Endothelial cell of umbilical vein (primary cell): Measurements from ENCODE around the gene MAPK8. TPM values are rescaled to one million over a fixed set of nuclear protein-coding genes. Genes with fewer than 3 reads are reported as not detected.

Experiments
- BruUV-seq: library from RNA; stranded (reverse); fragments of 400-500 nt; replicated peaks from 2 replicates; lab custom pipeline; 2021; lab: Mats Ljungman, UMichigan
- CTCF ChIA-PET: fragments of 300-600, 350-600 bp; sonication (Branson Sonifier 250); formaldehyde crosslinking; loops from one replicate; lab custom pipeline; 2021; ENCODE audit warnings: antibody characterized with exemption, inconsistent platforms; lab: Charles Lee
- POLR2A ChIA-PET: fragments of 300-600, 350-600 bp; sonication (Branson Sonifier 250); formaldehyde crosslinking; loops from one replicate; lab custom pipeline; 2021; ENCODE audit warnings: antibody characterized with exemption, inconsistent platforms; lab: Charles Lee
- DNase-seq: peaks from one replicate; pipeline ENCODE4 v3.0.0-alpha.2; 2011; ENCODE audit warnings: low read depth, low spot score
- FAIRE-seq: peaks from 2 replicates; lab custom pipeline; 2011; peaks lifted over from hg19 to GRCh38; lab: Jason Lieb, UNC
- H2AFZ ChIP-seq: 2 replicates; pipeline ENCODE4 v1.6.0; 2012; ENCODE audit warnings: low read depth, low read length, control low read depth, inconsistent platforms
- H3K27ac ChIP-seq: 2 replicates; pipeline ENCODE4 v1.5.1; 2011; ENCODE audit warnings: low read depth, mild to moderate bottlenecking, control low read depth, low read length, moderate library complexity; ENCODE audit not compliant: insufficient read depth
- H3K27me3 ChIP-seq, 2 experiments: 2 replicates each; pipeline versions ENCODE4 v1.6.0 to v1.6.1; 2011; ENCODE audit warnings: low read length in 2 of 2, mixed read lengths in 1 of 2; ENCODE audit not compliant: control insufficient read depth in 2 of 2, insufficient read depth in 2 of 2
- H3K36me3 ChIP-seq, 2 experiments: 2 replicates in 1 of 2; 3 replicates in 1 of 2; pipeline ENCODE4 v1.5.1; 2011; ENCODE audit warnings: low read length in 2 of 2, mild to moderate bottlenecking in 1 of 2, moderate library complexity in 1 of 2; ENCODE audit not compliant: control insufficient read depth in 2 of 2, insufficient read depth in 2 of 2; ENCODE audit errors: extremely low read depth in 1 of 2
- H3K4me1 ChIP-seq: 3 replicates; pipeline ENCODE4 v1.5.1; 2011; ENCODE audit warnings: mild to moderate bottlenecking, low read length; ENCODE audit not compliant: control insufficient read depth, insufficient read depth; ENCODE audit errors: extremely low read depth
- H3K4me2 ChIP-seq: 2 replicates; pipeline ENCODE4 v1.6.1; 2011; ENCODE audit warnings: low read length, control low read depth, mixed read lengths; ENCODE audit not compliant: insufficient read depth
- H3K4me3 ChIP-seq, 3 experiments: fragments of 200-600 bp in 1 of 3; sonication (generic), shearing (Covaris generic) in 1 of 3; replicated peaks in 1 of 3; 2 replicates each; pipeline ENCODE4 v1.5.1; 2011 to 2016; ENCODE audit warnings: control low read depth in 3 of 3, low read length in 3 of 3, mild to moderate bottlenecking in 2 of 3, inconsistent platforms in 1 of 3, low read depth in 1 of 3, moderate library complexity in 1 of 3; ENCODE audit not compliant: insufficient read depth in 1 of 3
- H3K79me2 ChIP-seq: 2 replicates; pipeline ENCODE4 v1.6.0; 2012; ENCODE audit warnings: low read length, inconsistent platforms; ENCODE audit not compliant: control insufficient read depth, insufficient read depth
- H3K9ac ChIP-seq: replicated peaks from 2 replicates; pipeline ENCODE3; 2011; ENCODE audit warnings: low read length, control low read depth; ENCODE audit not compliant: insufficient read depth; ENCODE audit errors: extremely low read depth
- H3K9me1 ChIP-seq: replicated peaks from 3 replicates; pipeline ENCODE4 v1.6.0; 2011; ENCODE audit warnings: mild to moderate bottlenecking, low read length; ENCODE audit not compliant: control insufficient read depth, insufficient read depth; ENCODE audit errors: extremely low read depth
- H3K9me3 ChIP-seq: replicated peaks from 2 replicates; pipeline ENCODE4 v1.5.1; 2012; ENCODE audit warnings: low read length, inconsistent platforms; ENCODE audit not compliant: control insufficient read depth, insufficient read depth
- H4K20me1 ChIP-seq: replicated peaks from 2 replicates; pipeline ENCODE3; 2011; ENCODE audit warnings: mild to moderate bottlenecking, low read length; ENCODE audit not compliant: control insufficient read depth, insufficient read depth; ENCODE audit errors: extremely low read depth
- CTCF ChIP-seq, 2 donors: IDR thresholded peaks; 1 replicate in 1 of 2; 2 replicates in 1 of 2; pipeline ENCODE4 v1.5.1; 2011; ENCODE audit warnings: low read length in 2 of 2, mild to moderate bottlenecking in 2 of 2, moderate library complexity in 2 of 2, control low read depth in 1 of 2, inconsistent platforms in 1 of 2, low read depth in 1 of 2; ENCODE audit not compliant: insufficient read depth in 1 of 2; ENCODE audit errors: extremely low read depth in 1 of 2
- EZH2 ChIP-seq: IDR thresholded peaks from 2 replicates; pipeline ENCODE4 v1.6.1; 2012; ENCODE audit warnings: borderline replicate concordance, low read depth, mild to moderate bottlenecking, moderate library complexity, low read length, inconsistent platforms; ENCODE audit not compliant: severe bottlenecking
- FOS ChIP-seq: IDR thresholded peaks from 2 replicates; pipeline ENCODE4 v1.6.1; 2011; ENCODE audit warnings: mild to moderate bottlenecking, low read length, moderate library complexity, borderline replicate concordance; ENCODE audit not compliant: insufficient read depth
- GATA2 ChIP-seq: IDR thresholded peaks from 2 replicates; pipeline ENCODE4 v1.7.0; 2011; ENCODE audit warnings: low read depth, mild to moderate bottlenecking, moderate library complexity, mixed read lengths, low read length; ENCODE audit not compliant: insufficient read length, insufficient read depth
- JUN ChIP-seq: IDR thresholded peaks from 2 replicates; pipeline ENCODE4 v1.6.1; 2011; ENCODE audit warnings: borderline replicate concordance, low read depth; ENCODE audit not compliant: insufficient read length, insufficient read depth
- MAX ChIP-seq: IDR thresholded peaks from 2 replicates; pipeline ENCODE4 v1.6.1; 2011; ENCODE audit not compliant: insufficient read depth, insufficient read length
- MYC ChIP-seq: IDR thresholded peaks from one replicate; pipeline ENCODE4 v1.6.1; 2011; ENCODE audit warnings: mild to moderate bottlenecking, low read depth, low read length
- POLR2A ChIP-seq: IDR thresholded peaks from 2 replicates; pipeline ENCODE4 v1.6.1; 2012; ENCODE audit warnings: low read depth, mild to moderate bottlenecking, control low read depth, low read length
- POLR2AphosphoS5 ChIP-seq: IDR thresholded peaks from 2 replicates; pipeline ENCODE4 v1.6.1; 2012; ENCODE audit warnings: low read depth, mild to moderate bottlenecking, control low read depth, low read length, moderate library complexity; ENCODE audit not compliant: insufficient read depth
- dilution Hi-C: fragments of 300-500 bp; cut with MboI; formaldehyde crosslinking; loops from one replicate; pipeline ENCODE4 v1.15.0; 2019; ENCODE audit warnings: low sequenced_read_pairs; ENCODE audit not compliant: extremely low pct_ligation_motif_present
- intact Hi-C: fragments of 100-400 bp; cut with micrococcal nuclease; formaldehyde crosslinking; loops from one replicate; pipeline ENCODE4 v1.10.0; 2022
- polyA plus RNA-seq, 4 experiments: library from polyadenylated mRNA; depleted of rRNA in 3 of 4; stranded (reverse) in 3 of 4; unstranded in 1 of 4; fragments of >200 nt; gene quantifications; 2 replicates each; pipeline versions ENCODE4 v1.2.1 to v1.2.3, GENCODE V29; 2011 to 2012; ENCODE audit warnings: missing spikeins in 1 of 4
- total RNA-seq: library from RNA; stranded (reverse); gene quantifications from 2 replicates; pipeline ENCODE4 v1.2.3, GENCODE V29; 2021

MAPK8 gene
- total and polyA plus RNA-seq, 2 donors (not counting 3 experiments of a cell fraction or from before 2014, with no cell fraction given): 25.3 to 56.2 TPM

- no peak for FAIRE-seq
- POLR2A ChIA-PET: no interaction called here
Observed at GRCh38 chr10:48446785-48447184, 140.3 kb downstream of the MAPK8 start.

More at GRCh38 chr10:48446785-48447184, 140.3 kb downstream of the MAPK8 start:
- H2AFZ ChIP-seq: no peak overlapping the region
- no peak overlapping the region for H3K4me3 ChIP-seq
- BruUV-seq: no TSS peak
- peaks cover 5% of the 10 kb centered on the region for H3K4me1 ChIP-seq
- no peak overlapping the region for H3K4me2 ChIP-seq
- no peaks in the 10 kb centered on the region for H3K9me3 ChIP-seq
- no peak overlapping the region for H3K27ac ChIP-seq
- no peak overlapping the region for H3K9ac ChIP-seq
- TF ChIP-seq FOS: no peak
- no peak for TF ChIP-seq MYC
- no peak for TF ChIP-seq CTCF (IDR thresholded peaks at IDR 0.05; ENCODE audit: extremely low read depth in 1 of 2, insufficient read depth in 1 of 2, low read depth in 1 of 2, low read length in 2 of 2)
- TF ChIP-seq JUN: no peak
- TF ChIP-seq GATA2: no peak
- TF ChIP-seq EZH2: no peak
- TF ChIP-seq POLR2AphosphoS5: no peak
- no peak for TF ChIP-seq MAX
- no peak for TF ChIP-seq POLR2A
- DNase-seq: no peak
- intact Hi-C loops (no loop called here), dilution Hi-C loops (no loop called here)
- no peaks in the 10 kb centered on the region for H3K79me2 ChIP-seq
- H3K9me1 ChIP-seq: no peaks in the 10 kb centered on the region
- CTCF ChIA-PET: interaction anchor here (1.3 to 4.0 kb wide), 4 partner anchors 10 to 209 kb away, joined by 3 to 73 read pairs (median 68); no protein-coding TSS in a partner anchor
- no peaks in the 10 kb centered on the region for H3K27me3 ChIP-seq
- H3K36me3 ChIP-seq: peaks cover 7 to 14% of the 10 kb centered on the region in 2 experiments
- H4K20me1 ChIP-seq: no peaks in the 10 kb centered on the region
